Gastroesophageal sphincter (tissue), 4 donors: Measurements from ENCODE around the gene RGS14. TPM values are rescaled to one million over a fixed set of nuclear protein-coding genes. Genes with fewer than 3 reads are reported as not detected.
A peak's percentile ranks its signal among the peaks of the same experiment; 100 is the strongest.

Experiments
- ATAC-seq: fragments of 150-250 bp; one replicate; pipeline ENCODE4 v1.9.1; 2016; ENCODE audit warnings: mild to moderate bottlenecking, moderate library complexity
- H3K27ac ChIP-seq, 4 donors: fragments of 200-600 bp; sonication (generic) in 3 of 4; 1 replicate in 3 of 4; 2 replicates in 1 of 4; pipeline ENCODE4 v1.5.1; 2016 to 2019
- H3K27me3 ChIP-seq: fragments of 200-600 bp; sonication (generic); one replicate; pipeline ENCODE4 v1.5.1; 2019
- H3K36me3 ChIP-seq, 2 donors: fragments of 200-600 bp; sonication (generic); one replicate each; pipeline ENCODE4 v1.5.1; 2019; ENCODE audit warnings: control low read depth in 1 of 2
- H3K4me1 ChIP-seq, 3 donors: fragments of 200-600 bp; sonication (generic); 1 replicate in 2 of 3; 2 replicates in 1 of 3; pipeline ENCODE4 v1.5.1; 2016 to 2019; ENCODE audit warnings: control low read depth in 2 of 3
- H3K4me3 ChIP-seq, 2 donors: fragments of 200-600 bp; sonication (generic); one replicate each; pipeline ENCODE4 v1.5.1; 2019; ENCODE audit warnings: mild to moderate bottlenecking in 1 of 2, moderate library complexity in 1 of 2
- H3K9me3 ChIP-seq, 3 donors: fragments of 200-600 bp; sonication (generic); one replicate each; pipeline ENCODE4 v1.5.1; 2017 to 2019; ENCODE audit warnings: control low read depth in 2 of 3
- CTCF ChIP-seq, 4 experiments: fragments of 200-600 bp in 2 of 4; fragments of 450-650 bp in 2 of 4; sonication (generic) in 1 of 4; IDR thresholded peaks; one replicate each; pipeline ENCODE4 v1.5.1; 2017 to 2019; ENCODE audit warnings: antibody characterized with exemption in 4 of 4, mild to moderate bottlenecking in 2 of 4, moderate library complexity in 2 of 4
- EP300 ChIP-seq: sonication (generic); formaldehyde crosslinking; IDR thresholded peaks from one replicate; pipeline ENCODE4 v1.6.1; 2017; ENCODE audit warnings: antibody characterized with exemption, mild to moderate bottlenecking
- POLR2A ChIP-seq, 2 donors: fragments of 450-650 bp; IDR thresholded peaks; one replicate each; pipeline ENCODE4 v1.6.1; 2017; ENCODE audit warnings: antibody characterized with exemption in 2 of 2, mild to moderate bottlenecking in 2 of 2, moderate library complexity in 1 of 2
- POLR2AphosphoS5 ChIP-seq: sonication (generic); formaldehyde crosslinking; IDR thresholded peaks from one replicate; pipeline ENCODE4 v1.6.1; 2017; ENCODE audit warnings: antibody characterized with exemption
- WGBS, 2 donors: methylation state at CpG; one replicate each; pipeline ENCODE4 v1.1.5; 2018; ENCODE audit warnings: low coverage in 1 of 2; 5-methylcytosine and 5-hydroxymethylcytosine counted together
- total RNA-seq, 4 donors: library from RNA; depleted of rRNA; stranded (reverse); fragments of >200 nt; gene quantifications; one replicate each; pipeline ENCODE4 v1.1.0, GENCODE V29; 2016

RGS14 gene
- total RNA-seq, 4 donors from 2014 or later: 7.6 to 20.1 (median 13.7) TPM

GRCh38 chr5:177364159-177364962, 6.6 kb downstream of the RGS14 start:
- 65 to 69% methylated on average over 2 to 5 of the region's 11 CpGs for WGBS, 2 donors
- peaks cover under 1% of the 10 kb centered on the region for H3K27me3 ChIP-seq
- no peaks in the 10 kb centered on the region for H3K9me3 ChIP-seq
- no peaks in the 10 kb centered on the region for H3K36me3 ChIP-seq
- H3K4me1 ChIP-seq: peaks cover 0 to 70% (median 29%) of the 10 kb centered on the region in 3 donors
- no peak overlapping the region for H3K27ac ChIP-seq
- TF ChIP-seq CTCF (IDR thresholded peaks at IDR 0.05) (no peak), POLR2A (IDR thresholded peaks at IDR 0.05) (no peak), POLR2AphosphoS5 (no peak), EP300 (no peak)
- no peak for ATAC-seq
- H3K4me3 ChIP-seq: no peak overlapping the region

- Histone ChIP-seq H3K4me1 (peaks cover 0 to 86% (median 29%) of the 10 kb centered on the region in 3 donors), H3K9me3 (no peaks in the 10 kb centered on the region), H3K27ac (peak overlapping the region; percentile 74 to 94 (median 92)), H3K4me3 (peak overlapping the region in 1 of 2 donors; percentile 59), H3K36me3 (no peaks in the 10 kb centered on the region), H3K27me3 (no peaks in the 10 kb centered on the region)
- no peak for TF ChIP-seq CTCF (IDR thresholded peaks at IDR 0.05)
- TF ChIP-seq EP300: no peak
- TF ChIP-seq POLR2AphosphoS5: no peak
- TF ChIP-seq POLR2A (IDR thresholded peaks at IDR 0.05): no peak
- WGBS, 2 donors: 22 to 40% methylated on average over 7 of the region's 14 CpGs
- no peak for ATAC-seq
These were observed 8.3 kb downstream of the RGS14 start for GRCh38 chr5:177365845-177366527.

- Histone ChIP-seq H3K27ac (peak overlapping the region; percentile 74 to 94 (median 92)), H3K36me3 (peaks cover 0 to 1% of the 10 kb centered on the region in 2 donors), H3K4me3 (peak overlapping the region; percentile 30 to 59), H3K9me3 (no peaks in the 10 kb centered on the region), H3K4me1 (peaks cover 0 to 94% (median 29%) of the 10 kb centered on the region in 3 donors), H3K27me3 (no peaks in the 10 kb centered on the region)
- no peak for TF ChIP-seq EP300
- TF ChIP-seq POLR2A (IDR thresholded peaks at IDR 0.05): no peak
- TF ChIP-seq POLR2AphosphoS5: peak; percentile 24
- WGBS, 2 donors: 0% methylated on average over 15 of the region's 36 CpGs; no CpG with 5 or more reads in 1 of the 2 donors
- ATAC-seq: peak; percentile 92
These were observed 9.0 kb downstream of the RGS14 start for GRCh38 chr5:177366528-177367322.

GRCh38 chr5:177367323-177367848, 9.7 kb downstream of the RGS14 start:
- Histone ChIP-seq H3K4me1 (peaks cover 0 to 95% (median 29%) of the 10 kb centered on the region in 3 donors), H3K4me3 (peak overlapping the region; percentile 30 to 59), H3K9me3 (no peaks in the 10 kb centered on the region), H3K27ac (peak overlapping the region in 3 of 4 donors; percentile 91 to 94 (median 92)), H3K27me3 (no peaks in the 10 kb centered on the region), H3K36me3 (peaks cover 0 to 8% of the 10 kb centered on the region in 2 donors)
- WGBS, 2 donors: no CpG with 5 or more reads among the region's 46 CpGs
- TF ChIP-seq CTCF (IDR thresholded peaks at IDR 0.05) (peak in 1 of 4 experiments; percentile 30), POLR2A (IDR thresholded peaks at IDR 0.05) (peak in 1 of 2 donors; percentile 11), EP300 (no peak), POLR2AphosphoS5 (no peak)
- peak; percentile 36 for ATAC-seq
